Activated naive CD4-positive, alpha-beta T cell treated with anti-CD3 and anti-CD28 coated beads for 36 hours (primary cell): ENCODE data around the gene USP7. TPM values are rescaled to one million over a fixed set of nuclear protein-coding genes. Genes with fewer than 3 reads are reported as not detected.
"Not testable (repeated sequence)": the region's sequence is repeated elsewhere in the genome, so short reads cannot be mapped to it uniquely, and the experiment has no call there.

ENCODE experiments used
- CTCF ChIA-PET: fragments of 350-600 bp; sonication (Branson Sonifier 250); formaldehyde crosslinking; loops from one replicate; lab custom pipeline; 2021; ENCODE audit warnings: antibody characterized with exemption; lab: Charles Lee
- DNase-seq: peaks from one replicate; pipeline ENCODE4 v3.0.0-alpha.2; 2020
- H3K27ac Mint-ChIP-seq: one replicate; pipeline ENCODE4 v1.8.0; 2021; ENCODE audit warnings: mild to moderate bottlenecking, mixed read lengths
- H3K27me3 Mint-ChIP-seq: one replicate; pipeline ENCODE4 v1.8.0; 2021; ENCODE audit warnings: low read depth, mixed read lengths
- H3K36me3 Mint-ChIP-seq: one replicate; pipeline ENCODE4 v1.8.0; 2021; ENCODE audit warnings: low read depth, mixed read lengths
- H3K4me1 Mint-ChIP-seq: one replicate; pipeline ENCODE4 v1.8.0; 2021; ENCODE audit warnings: low read depth, mixed read lengths
- H3K4me3 Mint-ChIP-seq: one replicate; pipeline ENCODE4 v1.8.0; 2021; ENCODE audit warnings: mild to moderate bottlenecking, moderate library complexity, mixed read lengths
- H3K9me3 Mint-ChIP-seq: one replicate; pipeline ENCODE4 v1.8.0; 2021; ENCODE audit warnings: mixed read lengths
- intact Hi-C: fragments of 100-400 bp; cut with micrococcal nuclease; formaldehyde crosslinking; loops from one replicate; pipeline ENCODE4 v1.15.1; 2023
- total RNA-seq, 2 experiments: library from RNA; stranded (reverse); gene quantifications; one replicate each; pipeline ENCODE4 v1.2.3, GENCODE V29; 2021

Gene USP7
- total RNA-seq, 2 experiments from 2014 or later, result 155 to 163 TPM

GRCh38 chr16:8999800-9000199 lies 36.1 kb upstream of the USP7 start:
- no peak overlapping the region for H3K4me3 Mint-ChIP-seq
- no peaks in the 10 kb centered on the region for H3K27me3 Mint-ChIP-seq
- CTCF ChIA-PET, result interaction anchor here (1.0 to 2.4 kb wide), 2 partner anchors 9 kb away, joined by 6 to 9 read pairs; no protein-coding TSS in a partner anchor
- intact Hi-C loops, result loop anchor here (10.0 kb wide), 1 partner anchor 435 kb away; no protein-coding TSS in a partner anchor
- H3K27ac Mint-ChIP-seq, result no peak overlapping the region
- H3K4me1 Mint-ChIP-seq, result no peaks in the 10 kb centered on the region
- no peaks in the 10 kb centered on the region for H3K9me3 Mint-ChIP-seq
- DNase-seq, result no peak
- H3K36me3 Mint-ChIP-seq, result no peaks in the 10 kb centered on the region

- intact Hi-C loops, result no loop called here
- Mint-ChIP-seq H3K36me3 (no peaks in the 10 kb centered on the region), H3K9me3 (no peaks in the 10 kb centered on the region), H3K27ac (no peak overlapping the region), H3K4me3 (no peak overlapping the region), H3K27me3 (no peaks in the 10 kb centered on the region), H3K4me1 (no peaks in the 10 kb centered on the region)
- DNase-seq, result no peak
- CTCF ChIA-PET, result interaction anchor here (1.6 to 2.4 kb wide), 2 partner anchors 11 to 141 kb away, joined by 3 to 9 read pairs; no protein-coding TSS in a partner anchor
These were observed 34.4 kb upstream of the USP7 start for GRCh38 chr16:8998108-8998507.

- Mint-ChIP-seq H3K9me3 (no peaks in the 10 kb centered on the region), H3K36me3 (no peaks in the 10 kb centered on the region), H3K27ac (no peak overlapping the region), H3K27me3 (no peaks in the 10 kb centered on the region), H3K4me1 (no peaks in the 10 kb centered on the region), H3K4me3 (no peak overlapping the region)
- intact Hi-C loops, result no loop called here
- DNase-seq, result no peak
- CTCF ChIA-PET, result interaction anchor here (0.8 to 1.0 kb wide), 2 partner anchors 11 to 12 kb away, joined by 3 to 4 read pairs; no protein-coding TSS in a partner anchor
These were observed 33.2 kb upstream of the USP7 start for GRCh38 chr16:8996891-8997290.

GRCh38 chr16:8990445-8990844 lies 26.7 kb upstream of the USP7 start:
- intact Hi-C loops, result no loop called here
- no peaks in the 10 kb centered on the region for H3K36me3 Mint-ChIP-seq
- CTCF ChIA-PET, result interaction anchor here (1.1 kb wide), 1 partner anchor 109 kb away, joined by 3 read pairs; no protein-coding TSS in a partner anchor
- no peak for DNase-seq
- no peaks in the 10 kb centered on the region for H3K27me3 Mint-ChIP-seq
- H3K27ac Mint-ChIP-seq, result no peak overlapping the region
- H3K4me3 Mint-ChIP-seq, result no peak overlapping the region
- H3K4me1 Mint-ChIP-seq, result no peaks in the 10 kb centered on the region
- H3K9me3 Mint-ChIP-seq, result no peaks in the 10 kb centered on the region

GRCh38 chr16:8989099-8989878 lies 25.6 kb upstream of the USP7 start:
- Mint-ChIP-seq H3K4me1 (no peaks in the 10 kb centered on the region), H3K27me3 (no peaks in the 10 kb centered on the region), H3K4me3 (no peak overlapping the region), H3K36me3 (no peaks in the 10 kb centered on the region), H3K27ac (no peak overlapping the region), H3K9me3 (no peaks in the 10 kb centered on the region)
- CTCF ChIA-PET, result no interaction called here
- DNase-seq, result no peak
- intact Hi-C loops, result no loop called here

- Mint-ChIP-seq H3K27me3 (no peaks in the 10 kb centered on the region), H3K4me1 (no peaks in the 10 kb centered on the region), H3K9me3 (no peaks in the 10 kb centered on the region), H3K4me3 (no peak overlapping the region), H3K36me3 (no peaks in the 10 kb centered on the region), H3K27ac (no peak overlapping the region)
- DNase-seq, result no peak
- intact Hi-C loops, result no loop called here
- CTCF ChIA-PET, result interaction anchor here (1.4 kb wide), 1 partner anchor 50 kb away, joined by 3 read pairs; no protein-coding TSS in a partner anchor
These were observed 23.1 kb upstream of the USP7 start for GRCh38 chr16:8986818-8987191.

GRCh38 chr16:8986111-8986510 lies 22.4 kb upstream of the USP7 start:
- H3K27ac Mint-ChIP-seq, result no peak overlapping the region
- H3K9me3 Mint-ChIP-seq, result no peaks in the 10 kb centered on the region
- CTCF ChIA-PET, result interaction anchor here (0.6 kb wide), 1 partner anchor 14 kb away, joined by 3 read pairs; no protein-coding TSS in a partner anchor
- DNase-seq, result no peak
- intact Hi-C loops, result no loop called here
- H3K4me3 Mint-ChIP-seq, result no peak overlapping the region
- no peaks in the 10 kb centered on the region for H3K36me3 Mint-ChIP-seq
- no peaks in the 10 kb centered on the region for H3K4me1 Mint-ChIP-seq
- no peaks in the 10 kb centered on the region for H3K27me3 Mint-ChIP-seq

- Mint-ChIP-seq H3K4me1 (no peaks in the 10 kb centered on the region), H3K27me3 (no peaks in the 10 kb centered on the region), H3K4me3 (no peak overlapping the region), H3K9me3 (no peaks in the 10 kb centered on the region), H3K27ac (no peak overlapping the region), H3K36me3 (no peaks in the 10 kb centered on the region)
- CTCF ChIA-PET, result no interaction called here
- no peak for DNase-seq
- intact Hi-C loops, result no loop called here
These were observed 19.1 kb upstream of the USP7 start for GRCh38 chr16:8982816-8983215.

- H3K4me1 Mint-ChIP-seq, H3K27me3 Mint-ChIP-seq, CTCF ChIA-PET, H3K4me3 Mint-ChIP-seq, H3K36me3 Mint-ChIP-seq, H3K27ac Mint-ChIP-seq, DNase-seq, intact Hi-C loops, H3K9me3 Mint-ChIP-seq: not testable (repeated sequence)
These were observed 18.2 kb upstream of the USP7 start for GRCh38 chr16:8981901-8982300.

- H3K4me1 Mint-ChIP-seq, CTCF ChIA-PET, H3K9me3 Mint-ChIP-seq, H3K36me3 Mint-ChIP-seq, H3K4me3 Mint-ChIP-seq, DNase-seq, H3K27me3 Mint-ChIP-seq, intact Hi-C loops, H3K27ac Mint-ChIP-seq: not testable (repeated sequence)
These were observed 12.5 kb upstream of the USP7 start for GRCh38 chr16:8976189-8976588.

GRCh38 chr16:8975039-8975438 lies 11.3 kb upstream of the USP7 start:
- Mint-ChIP-seq H3K4me1 (no peaks in the 10 kb centered on the region), H3K4me3 (no peak overlapping the region), H3K27me3 (no peaks in the 10 kb centered on the region), H3K36me3 (no peaks in the 10 kb centered on the region), H3K9me3 (no peaks in the 10 kb centered on the region), H3K27ac (no peak overlapping the region)
- CTCF ChIA-PET, result interaction anchor here (1.4 kb wide), 1 partner anchor 34 kb away, joined by 6 read pairs; no protein-coding TSS in a partner anchor
- no peak for DNase-seq
- intact Hi-C loops, result no loop called here

GRCh38 chr16:8972843-8973586 lies 9.3 kb upstream of the USP7 start:
- intact Hi-C loops, result no loop called here
- Mint-ChIP-seq H3K27ac (no peak overlapping the region), H3K4me1 (no peaks in the 10 kb centered on the region), H3K36me3 (no peaks in the 10 kb centered on the region), H3K27me3 (no peaks in the 10 kb centered on the region), H3K4me3 (no peak overlapping the region), H3K9me3 (no peaks in the 10 kb centered on the region)
- no peak for DNase-seq
- CTCF ChIA-PET, result interaction anchor here (0.6 to 1.1 kb wide), 2 partner anchors 13 to 94 kb away, joined by 3 read pairs; no protein-coding TSS in a partner anchor
